G401.6 (cell line): Measurements from ENCODE around the gene ARL13B.
"Not testable (repeated sequence)": the region's sequence is repeated elsewhere in the genome, so short reads cannot be mapped to it uniquely, and the experiment has no call there.

ENCODE experiments used
- FAIRE-seq: peaks from 2 replicates; lab custom pipeline; 2012; peaks lifted over from hg19 to GRCh38; lab: Jason Lieb, UNC

The ARL13B gene

DNA sequence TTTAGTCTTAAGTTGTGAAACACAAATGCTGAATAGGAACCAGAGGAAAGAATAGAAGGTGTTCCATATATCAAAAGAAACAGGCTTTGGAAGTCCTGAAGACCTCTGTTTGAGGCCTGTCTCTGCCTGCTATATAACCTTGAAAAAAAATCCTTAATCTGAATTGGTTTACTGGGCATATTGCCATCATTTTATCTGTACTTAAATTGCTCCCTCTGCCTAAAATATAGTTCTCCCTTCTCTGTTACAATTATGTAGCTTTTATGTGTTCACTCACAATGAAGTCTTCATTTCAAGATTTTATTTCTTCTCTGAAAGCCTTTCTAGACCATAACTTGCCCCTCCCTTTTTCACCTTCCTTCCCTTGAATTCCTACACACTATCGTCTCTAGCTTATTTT, 21.2 kb downstream of the ARL13B start:
- FAIRE-seq, result no peak

DNA sequence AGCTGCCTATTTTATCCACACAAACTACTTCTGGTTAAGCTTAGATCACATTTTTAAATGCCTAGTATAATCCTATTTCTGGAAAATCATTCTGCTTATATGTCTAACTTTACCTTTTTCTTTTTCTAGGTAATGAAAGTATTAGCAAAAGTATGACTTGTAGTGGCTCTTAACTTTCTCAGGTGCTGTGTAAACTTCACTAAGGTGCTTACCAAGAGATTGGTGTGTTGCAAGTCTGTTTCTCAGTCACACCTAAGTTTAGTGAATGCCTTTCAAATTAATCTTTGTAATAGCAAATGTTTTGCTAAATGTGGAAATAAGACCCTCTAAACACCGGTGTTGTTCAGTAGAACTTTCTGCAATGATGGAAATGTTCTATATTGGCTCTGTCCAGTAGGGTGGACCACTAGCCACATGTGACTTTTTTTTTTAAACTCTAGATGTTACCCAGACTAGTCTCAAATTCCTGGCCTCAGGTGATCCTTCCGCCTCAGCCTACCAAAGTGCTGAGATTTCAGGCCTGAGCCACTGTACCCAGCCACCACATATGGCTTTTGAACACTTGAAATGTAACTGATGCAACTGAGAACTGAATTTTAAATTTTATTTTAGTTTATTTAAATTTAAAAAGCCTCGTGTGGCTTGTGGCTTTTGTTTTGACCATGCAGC, 22.0 kb downstream of the ARL13B start:
- FAIRE-seq, result no peak

GRCh38 chr3:94004301-94004910, 24.5 kb downstream of the ARL13B start:
- FAIRE-seq, result peak; percentile 97

DNA sequence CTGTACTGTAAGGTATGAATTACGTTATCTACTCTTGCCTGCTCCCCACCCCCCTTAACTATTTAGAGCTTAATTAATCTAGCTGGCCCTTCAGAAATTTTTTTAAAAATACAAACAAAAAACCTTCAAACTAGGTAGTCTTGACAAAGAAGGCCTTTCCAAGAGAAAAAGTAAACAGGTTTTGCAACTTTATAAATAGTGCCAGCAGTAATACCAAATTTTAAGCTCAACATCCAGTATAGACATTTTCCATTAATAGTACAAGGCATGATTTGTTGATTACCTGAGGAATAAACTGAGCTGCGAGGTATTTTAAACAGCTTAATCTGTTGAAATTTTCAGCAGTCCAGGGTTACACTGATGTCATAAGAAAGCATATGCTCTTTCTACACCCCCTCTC, 28.3 kb downstream of the ARL13B start:
- no peak for FAIRE-seq

DNA sequence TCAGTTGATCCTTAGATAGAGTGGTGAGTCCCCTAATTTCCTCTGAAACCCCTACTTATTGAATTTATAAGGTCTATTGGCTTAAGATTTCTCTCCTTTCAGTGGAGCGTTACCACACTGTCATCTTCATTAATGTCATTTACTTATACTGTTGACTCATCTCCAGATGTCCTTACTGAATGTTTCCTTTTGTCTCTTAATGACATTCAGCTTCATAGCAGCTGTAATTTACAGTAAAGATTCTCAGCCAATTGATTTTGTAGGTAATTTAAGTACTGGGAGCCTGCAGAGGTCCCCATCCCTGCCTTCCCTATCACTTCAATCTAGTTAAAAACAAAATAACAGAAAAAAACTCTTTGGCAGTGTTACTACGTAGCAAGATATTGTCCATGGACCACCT, 29.7 kb downstream of the ARL13B start:
- FAIRE-seq, result no peak

DNA sequence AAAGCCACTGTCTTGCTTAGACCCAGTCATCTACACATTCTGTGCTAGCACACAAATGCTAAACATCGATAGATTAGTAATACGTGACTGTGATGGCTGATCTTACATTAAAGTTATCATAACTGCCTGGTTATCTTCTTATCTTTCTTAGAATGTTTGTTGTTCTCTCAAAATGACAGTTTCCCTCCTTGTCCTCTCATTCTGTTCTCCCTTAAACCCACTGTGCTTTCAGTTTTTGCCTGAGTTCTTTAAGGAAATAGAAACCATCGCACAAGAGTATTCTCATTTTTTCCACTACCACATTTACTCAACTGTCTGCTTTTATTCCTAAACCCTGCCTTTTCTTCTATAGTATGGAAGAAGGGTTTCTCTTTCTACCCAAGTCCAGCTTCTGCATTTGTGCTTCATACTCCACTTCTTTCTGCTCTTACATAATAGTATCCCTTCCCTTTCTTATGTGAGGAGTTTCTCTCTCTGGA, 31.3 kb downstream of the ARL13B start:
- no peak for FAIRE-seq

DNA sequence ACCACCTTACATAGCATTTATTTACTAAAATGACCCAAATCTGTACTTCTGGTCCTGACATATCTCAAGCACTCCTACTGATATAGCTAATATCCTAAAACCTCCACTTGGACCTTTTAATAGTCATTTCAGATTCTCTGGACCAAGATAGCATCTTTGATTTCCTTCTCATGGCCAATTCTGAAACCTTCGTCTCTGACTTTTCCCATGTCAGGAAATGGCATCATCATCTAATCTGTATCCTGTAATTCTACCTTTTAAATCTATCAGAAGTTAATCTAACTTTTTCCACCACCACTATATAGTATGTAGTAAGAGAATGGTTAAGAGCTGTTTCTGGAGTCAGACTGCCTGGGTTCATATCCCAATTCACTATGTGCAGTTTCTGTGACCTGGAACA, 32.2 kb downstream of the ARL13B start:
- no peak for FAIRE-seq

DNA sequence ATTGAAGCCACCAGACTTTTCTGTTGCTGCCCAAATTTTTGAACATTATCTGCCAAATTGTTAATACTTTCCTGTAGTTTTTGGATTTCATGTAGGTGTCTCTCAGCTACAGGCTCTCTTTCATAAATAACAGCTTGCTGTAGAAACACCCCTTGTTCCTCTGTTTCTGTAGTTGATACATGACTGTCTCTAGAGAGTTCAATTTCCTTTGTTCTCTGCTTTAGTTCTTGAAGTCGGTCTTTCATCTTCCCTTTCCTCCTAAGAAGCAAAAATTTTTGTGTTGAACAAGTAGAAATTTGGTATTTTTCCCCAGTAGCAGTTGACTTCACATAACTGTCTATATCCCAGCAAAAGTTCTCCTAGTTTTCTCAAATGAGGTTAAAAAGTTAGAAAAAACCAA, 35.1 kb downstream of the ARL13B start:
- FAIRE-seq, result no peak

GRCh38 chr3:94019659-94020058, 39.7 kb downstream of the ARL13B start:
- FAIRE-seq, result no peak

- no peak for FAIRE-seq
Measured at GRCh38 chr3:94020293-94020692, 40.3 kb downstream of the ARL13B start.

GRCh38 chr3:94024385-94024784, 44.4 kb downstream of the ARL13B start:
- no peak for FAIRE-seq

GRCh38 chr3:94026623-94027022, 46.7 kb downstream of the ARL13B start:
- FAIRE-seq, result no peak

DNA sequence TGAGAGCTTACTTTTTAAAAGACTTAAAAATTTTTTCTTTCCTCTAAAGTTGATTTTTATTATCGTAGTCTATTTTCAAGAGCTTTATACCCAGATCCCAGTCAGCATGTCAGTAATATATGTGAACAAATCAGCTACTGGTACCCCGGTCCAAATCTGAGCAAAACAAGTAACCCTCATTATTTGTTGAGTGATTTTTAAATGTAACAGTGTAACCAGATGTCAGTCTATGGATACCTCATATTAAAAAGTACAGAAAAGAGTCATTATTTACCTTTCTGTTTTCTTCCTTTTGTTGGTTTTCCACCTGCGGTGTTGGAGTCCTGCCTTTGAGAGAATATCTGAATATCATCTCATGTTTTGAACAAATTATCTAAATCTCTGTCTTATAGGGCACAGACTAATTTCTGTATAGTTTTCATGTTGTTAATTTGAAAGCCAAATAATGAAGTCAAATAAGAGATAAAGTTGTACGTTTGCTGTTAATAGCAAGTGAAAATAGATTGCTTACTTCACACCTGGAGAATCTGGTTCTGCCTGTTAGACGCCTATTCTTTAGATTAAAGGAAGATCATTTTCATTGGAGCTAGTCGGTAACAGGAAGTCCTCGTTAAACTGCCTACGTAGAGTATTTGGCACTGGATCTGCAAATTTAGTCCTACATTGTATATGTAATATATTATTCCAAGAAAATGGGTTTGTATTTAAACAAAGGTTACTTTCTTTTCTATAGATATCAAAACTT, 48.3 kb downstream of the ARL13B start, which contains the start of gene STX19:
TSS of gene STX19 (minus strand) at position 505 of the 745 bp plus-strand sequence. CDS start 13,328 bp downstream, outside the sequence.
- FAIRE-seq, result no peak

DNA sequence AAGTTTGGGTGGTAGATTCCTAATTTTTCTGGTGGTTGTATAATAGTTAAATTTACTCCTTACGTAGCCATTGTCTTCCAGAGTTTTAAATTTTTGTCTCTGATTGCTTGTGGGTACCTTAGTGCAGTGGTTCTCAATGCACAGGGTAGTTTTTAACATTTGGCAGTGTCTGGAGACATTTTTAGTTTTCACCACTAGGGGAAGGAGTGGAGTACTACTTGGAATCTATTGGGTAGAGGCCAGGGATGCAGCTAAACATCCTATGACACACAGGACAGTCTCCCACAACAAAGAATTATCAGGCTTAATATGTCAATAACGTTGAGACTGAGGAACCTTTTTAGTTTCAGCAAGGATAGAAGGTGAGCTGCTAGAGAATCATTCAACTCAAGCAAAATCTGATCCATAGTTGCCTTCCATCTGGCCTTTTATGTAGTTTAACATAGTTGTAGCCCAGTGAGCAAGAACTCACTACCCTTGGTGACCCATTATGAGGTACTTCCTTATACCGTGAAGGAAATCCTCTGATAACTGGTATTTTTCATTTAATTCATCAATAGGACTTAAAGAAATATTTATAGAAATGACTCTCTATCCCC, 57.1 kb downstream of the ARL13B start:
- FAIRE-seq, result peak; percentile 63

- no peak for FAIRE-seq
Measured at GRCh38 chr3:94043285-94043684, 63.3 kb downstream of the ARL13B start.

- not testable (repeated sequence) for FAIRE-seq
Measured at GRCh38 chr3:94044100-94044936, 64.4 kb downstream of the ARL13B start.

- FAIRE-seq, result no peak
Measured at GRCh38 chr3:94046533-94046932, 66.6 kb downstream of the ARL13B start.

GRCh38 chr3:94049267-94049666, 69.3 kb downstream of the ARL13B start:
- no peak for FAIRE-seq

- FAIRE-seq, result no peak
Measured at GRCh38 chr3:94050546-94050945, 70.6 kb downstream of the ARL13B start.

GRCh38 chr3:94061297-94061696, 81.3 kb downstream of the ARL13B start:
- FAIRE-seq, result no peak

DNA sequence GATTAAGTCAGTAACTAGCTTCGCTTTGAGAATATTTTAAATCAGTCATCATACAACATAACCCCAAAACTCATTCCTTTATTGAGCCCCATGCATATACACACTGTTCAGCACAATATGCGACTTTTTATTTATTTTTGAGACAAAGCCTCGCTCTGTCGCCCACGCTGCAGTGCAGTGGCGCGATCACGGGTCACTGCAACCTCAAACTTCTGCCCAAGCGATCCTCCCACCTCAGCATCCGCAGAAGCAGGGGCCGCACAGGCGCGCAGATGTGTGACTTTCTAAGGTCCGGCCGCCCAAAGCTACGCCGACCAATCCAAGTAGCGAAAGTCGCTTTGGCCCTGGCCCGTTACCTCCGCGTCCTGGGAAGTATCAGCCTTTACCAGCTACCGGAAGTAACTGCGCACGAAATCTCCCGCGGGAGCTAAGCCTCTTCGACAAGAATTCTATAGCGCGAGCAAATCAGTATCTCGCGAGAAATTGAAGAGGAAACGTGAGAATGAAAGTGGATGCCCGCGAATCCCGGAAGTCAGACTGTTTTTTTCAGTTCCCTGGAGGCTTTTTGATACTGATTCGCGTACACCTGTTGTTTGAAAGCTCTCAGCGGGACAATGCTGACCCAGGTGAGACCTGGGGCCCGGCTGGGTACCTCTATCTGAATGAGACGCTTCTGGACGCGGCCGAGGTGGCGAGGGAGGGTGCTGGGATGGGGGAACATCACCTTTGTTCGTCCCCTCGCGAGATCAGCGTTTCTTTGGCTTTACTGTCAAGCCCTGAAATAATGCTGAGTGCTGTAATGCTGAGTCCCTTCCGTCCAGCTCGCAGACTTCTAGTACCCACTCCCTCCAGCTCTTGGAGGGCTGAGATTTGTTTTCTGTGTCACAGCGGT, 82.8 kb downstream of the ARL13B start, which contains the start of the genes DHFR2 and NSUN3:
TSS of gene DHFR2 (minus strand) at position 404 of the 892 bp plus-strand sequence. CDS start 1,405 bp downstream, outside the sequence.
TSS of gene NSUN3 (plus strand) at position 549 of the 892 bp plus-strand sequence. CDS start at position 615, 66 bp downstream.
- FAIRE-seq, result peak; percentile 98
